ENCODE measurements around the gene TTC39B. TPM values are rescaled to one million over a fixed set of nuclear protein-coding genes. Genes with fewer than 3 reads are reported as not detected.

The TTC39B gene
- total and polyA plus RNA-seq, 2 donors (not counting 3 experiments of a cell fraction or from before 2014, with no cell fraction given), result 1.0 to 5.4 TPM

DNA sequence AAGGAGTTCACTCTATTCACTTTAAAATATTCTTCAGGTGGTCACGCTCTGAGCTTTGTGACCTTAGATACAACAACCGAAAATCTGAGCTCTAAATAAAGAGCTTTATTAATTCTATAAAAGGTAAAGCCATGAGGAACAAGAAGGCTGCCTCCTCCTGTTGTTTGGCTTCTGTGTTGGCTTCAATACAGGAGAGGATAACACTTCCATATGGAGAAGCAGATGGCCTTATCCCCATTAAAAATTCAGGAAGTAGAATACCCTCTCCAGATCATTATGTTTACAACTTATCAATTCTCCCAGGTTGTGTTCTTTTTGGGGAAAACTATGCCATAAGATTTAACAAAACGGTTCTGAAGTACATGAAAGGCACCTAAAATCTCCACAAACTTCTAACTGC is 128.4 kb downstream of the TTC39B start:
- Histone ChIP-seq H3K4me2 (ENCODE audit: insufficient read depth, low read length) (no peak overlapping the region), H3K9me3 (replicated peaks; ENCODE audit: control insufficient read depth, insufficient read depth, low read length) (no peaks in the 10 kb centered on the region), H3K27me3 (ENCODE audit: control insufficient read depth in 2 of 2, insufficient read depth in 2 of 2, low read length in 2 of 2) (no peaks in the 10 kb centered on the region), H3K9me1 (replicated peaks; ENCODE audit: control insufficient read depth, extremely low read depth, insufficient read depth, low read length) (no peaks in the 10 kb centered on the region), H3K4me3 (replicated peaks in 1 of 3; ENCODE audit: insufficient read depth in 1 of 3, low read depth in 1 of 3, low read length in 3 of 3) (no peak overlapping the region), H3K36me3 (ENCODE audit: control insufficient read depth in 2 of 2, extremely low read depth in 1 of 2, insufficient read depth in 2 of 2, low read length in 2 of 2) (no peaks in the 10 kb centered on the region), H4K20me1 (replicated peaks; ENCODE audit: control insufficient read depth, extremely low read depth, insufficient read depth, low read length) (no peaks in the 10 kb centered on the region), H3K9ac (replicated peaks; ENCODE audit: extremely low read depth, insufficient read depth, low read length) (no peak overlapping the region), H2AFZ (ENCODE audit: low read depth, low read length) (no peak overlapping the region), H3K4me1 (ENCODE audit: control insufficient read depth, extremely low read depth, insufficient read depth, low read length) (no peaks in the 10 kb centered on the region), H3K79me2 (ENCODE audit: control insufficient read depth, insufficient read depth, low read length) (no peaks in the 10 kb centered on the region), H3K27ac (ENCODE audit: insufficient read depth, low read depth, low read length) (no peak overlapping the region)
- dilution Hi-C loops (cut with MboI; ENCODE audit: extremely low pct_ligation_motif_present, low sequenced_read_pairs) (no loop called here), intact Hi-C loops (cut with micrococcal nuclease) (no loop called here)
- FAIRE-seq (no peak), DNase-seq (ENCODE audit: low read depth, low spot score) (no peak)
- CTCF ChIA-PET, result interaction anchor here (1.2 kb wide), 1 partner anchor 23 kb away, joined by 5 read pairs; no protein-coding TSS in a partner anchor
- BruUV-seq (replicated peaks), result no TSS peak
- no peak for TF ChIP-seq CTCF (IDR thresholded peaks at IDR 0.05; ENCODE audit: extremely low read depth in 1 of 2, insufficient read depth in 1 of 2, low read depth in 1 of 2, low read length in 2 of 2)
- TF ChIP-seq, protein P1, sequence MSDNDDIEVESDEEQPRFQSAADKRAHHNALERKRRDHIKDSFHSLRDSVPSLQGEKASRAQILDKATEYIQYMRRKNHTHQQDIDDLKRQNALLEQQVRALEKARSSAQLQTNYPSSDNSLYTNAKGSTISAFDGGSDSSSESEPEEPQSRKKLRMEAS (IDR thresholded peaks at IDR 0.05; ENCODE audit: insufficient read depth, insufficient read length), result no peak
- no peak for TF ChIP-seq JUN (IDR thresholded peaks at IDR 0.05; ENCODE audit: borderline replicate concordance, insufficient read depth, insufficient read length, low read depth)
- no peak for TF ChIP-seq EZH2 (IDR thresholded peaks at IDR 0.05; ENCODE audit: borderline replicate concordance, low read depth, low read length, severe bottlenecking)
- no peak for TF ChIP-seq MYC (IDR thresholded peaks at IDR 0.05; ENCODE audit: low read depth, low read length)
- no peak for TF ChIP-seq POLR2AphosphoS5 (IDR thresholded peaks at IDR 0.05; ENCODE audit: insufficient read depth, low read depth, low read length)
- no peak for TF ChIP-seq POLR2A (IDR thresholded peaks at IDR 0.05; ENCODE audit: low read depth, low read length)
- no peak for TF ChIP-seq GATA2 (IDR thresholded peaks at IDR 0.05; ENCODE audit: insufficient read depth, insufficient read length, low read depth, low read length)
- TF ChIP-seq FOS (IDR thresholded peaks at IDR 0.05; ENCODE audit: borderline replicate concordance, insufficient read depth, low read length), result no peak
- POLR2A ChIA-PET, result no interaction called here

Measured in endothelial cell of umbilical vein (primary cell).